Mammary epithelial cell (primary cell): ENCODE measurements around the gene GLI1.

ENCODE experiments used
- CTCF ChIP-seq, 2 donors: IDR thresholded peaks in 1 of 2; conservative IDR thresholded peaks in 1 of 2; 2 replicates each; pipeline ENCODE4 v1.5.1; 2011 to 2012; ENCODE audit warnings: inconsistent platforms in 2 of 2, low read length in 2 of 2, mild to moderate bottlenecking in 2 of 2, control low read depth in 1 of 2, low read depth in 1 of 2; ENCODE audit not compliant: insufficient read depth in 1 of 2; ENCODE audit errors: extremely low read depth in 1 of 2
- EZH2 ChIP-seq: IDR thresholded peaks from 2 replicates; pipeline ENCODE4 v1.6.1; 2012; ENCODE audit warnings: low read length, inconsistent platforms, borderline replicate concordance

DNA sequence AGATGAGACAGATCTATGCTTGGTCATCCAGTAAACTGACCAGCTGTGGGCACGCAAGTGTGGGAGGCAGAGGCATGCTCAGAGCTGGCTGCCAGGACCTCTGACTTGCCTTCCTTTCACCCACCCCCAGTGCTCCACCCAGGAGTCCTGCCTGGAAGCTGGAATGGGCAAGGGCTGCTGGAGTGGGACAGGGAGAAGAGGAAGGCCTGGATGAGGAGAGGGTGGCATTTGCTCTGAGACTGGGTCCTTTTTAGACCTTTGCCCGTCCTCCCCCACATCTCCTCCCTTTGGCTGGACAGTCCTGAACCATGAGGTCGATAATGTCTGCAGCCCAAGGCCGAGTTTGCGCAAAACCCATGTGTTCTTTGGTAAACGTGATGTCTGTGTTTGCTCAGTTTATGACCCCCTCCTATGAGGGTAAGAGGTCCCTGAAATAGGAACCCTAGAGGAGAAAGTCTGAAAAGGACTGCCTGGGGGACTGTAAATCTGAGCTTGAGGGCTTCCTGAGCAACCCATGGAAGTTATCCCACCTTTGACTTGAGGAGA lies 8.3 kb upstream of the GLI1 start:
- TF ChIP-seq CTCF (conservative IDR thresholded peaks at IDR 0.05 in 1 of 2, IDR thresholded peaks at IDR 0.05 in 1 of 2; ENCODE audit: extremely low read depth in 1 of 2, insufficient read depth in 1 of 2, low read depth in 1 of 2, low read length in 2 of 2) (no peak), EZH2 (no peak)
